Measurements from ENCODE around the gene ANKS4B. TPM values are rescaled to one million over a fixed set of nuclear protein-coding genes. Genes with fewer than 3 reads are reported as not detected.
"Not testable (repeated sequence)": the region's sequence is repeated elsewhere in the genome, so short reads cannot be mapped to it uniquely, and the experiment has no call there.

The ANKS4B gene
- polyA plus RNA-seq, 1 experiment: not detected

- no peak for TF ChIP-seq CTCF (IDR thresholded peaks at IDR 0.05; ENCODE audit: insufficient read depth, low read depth, low read length)
- Histone ChIP-seq H3K36me3 (ENCODE audit: control insufficient read depth, insufficient read depth, low read length) (no peaks in the 10 kb centered on the region), H3K4me3 (ENCODE audit: low read depth, low read length) (no peak overlapping the region), H3K27me3 (ENCODE audit: control insufficient read depth, insufficient read depth, low read length) (no peaks in the 10 kb centered on the region; the same call in 1 of the 2 replicates)
- POLR2A ChIA-PET: no interaction called here
- CTCF ChIA-PET: interaction anchor here (0.8 to 5.2 kb wide), 2 partner anchors 10 to 13 kb away, joined by 3 to 24 read pairs; partner anchors contain the start of gene CRYM
- no peak for DNase-seq (ENCODE audit: low read depth)
Measured at GRCh38 chr16:21267298-21267697, 33.8 kb downstream of the ANKS4B start.

- POLR2A ChIA-PET: no interaction called here
- no peaks in the 10 kb centered on the region; the same call in 1 of the 2 replicates for H3K27me3 ChIP-seq (ENCODE audit: control insufficient read depth, insufficient read depth, low read length)
- no peaks in the 10 kb centered on the region for H3K36me3 ChIP-seq (ENCODE audit: control insufficient read depth, insufficient read depth, low read length)
- CTCF ChIA-PET: interaction anchor here (2.7 to 5.2 kb wide), 2 partner anchors 9 to 80 kb away, joined by 8 to 24 read pairs; partner anchors contain the start of gene CRYM
- TF ChIP-seq CTCF (IDR thresholded peaks at IDR 0.05; ENCODE audit: insufficient read depth, low read depth, low read length): no peak
- no peak overlapping the region for H3K4me3 ChIP-seq (ENCODE audit: low read depth, low read length)
- DNase-seq (ENCODE audit: low read depth): no peak
Measured at GRCh38 chr16:21268236-21268635, 34.7 kb downstream of the ANKS4B start.

GRCh38 chr16:21272253-21272652 is 38.8 kb downstream of the ANKS4B start:
- no peak for DNase-seq (ENCODE audit: low read depth)
- TF ChIP-seq CTCF (IDR thresholded peaks at IDR 0.05; ENCODE audit: insufficient read depth, low read depth, low read length): no peak
- Histone ChIP-seq H3K27me3 (ENCODE audit: control insufficient read depth, insufficient read depth, low read length) (peaks cover 6% of the 10 kb centered on the region), H3K4me3 (ENCODE audit: low read depth, low read length) (no peak overlapping the region), H3K36me3 (ENCODE audit: control insufficient read depth, insufficient read depth, low read length) (no peaks in the 10 kb centered on the region)
- ChIA-PET POLR2A (no interaction called here), CTCF (interaction anchor here (0.8 to 1.7 kb wide), 4 partner anchors 21 to 84 kb away, joined by 3 to 4 read pairs (median 4); no protein-coding TSS in a partner anchor)

- CTCF ChIA-PET: interaction anchor here (0.8 to 1.7 kb wide), 5 partner anchors 10 to 122 kb away, joined by 3 to 6 read pairs (median 4); partner anchors contain the start of gene DNAH3
- POLR2A ChIA-PET; DNase-seq (ENCODE audit: low read depth); H3K4me3 ChIP-seq (ENCODE audit: low read depth, low read length); H3K36me3 ChIP-seq (ENCODE audit: control insufficient read depth, insufficient read depth, low read length): not testable (repeated sequence)
- peaks cover 10% of the 10 kb centered on the region for H3K27me3 ChIP-seq (ENCODE audit: control insufficient read depth, insufficient read depth, low read length)
Measured at GRCh38 chr16:21272763-21273162, 39.3 kb downstream of the ANKS4B start.

- H3K36me3 ChIP-seq (ENCODE audit: control insufficient read depth, insufficient read depth, low read length): no peaks in the 10 kb centered on the region
- no peak for TF ChIP-seq CTCF (IDR thresholded peaks at IDR 0.05; ENCODE audit: insufficient read depth, low read depth, low read length)
- H3K4me3 ChIP-seq (ENCODE audit: low read depth, low read length): no peak overlapping the region
- H3K27me3 ChIP-seq (ENCODE audit: control insufficient read depth, insufficient read depth, low read length): peaks cover 14% of the 10 kb centered on the region
- DNase-seq (ENCODE audit: low read depth): no peak
- ChIA-PET POLR2A (no interaction called here), CTCF (interaction anchor here (1.7 kb wide), 1 partner anchor 8 kb away, joined by 6 read pairs; no protein-coding TSS in a partner anchor)
Measured at GRCh38 chr16:21274172-21274726, 40.8 kb downstream of the ANKS4B start.
